AG10803 (cell line): ENCODE results near the gene MAP2.

Experiments used
- DNase-seq: peaks from one replicate; pipeline ENCODE4 v3.0.0; 2010; ENCODE audit warnings: low read depth
- H3K4me3 ChIP-seq: 2 replicates; pipeline ENCODE4 v1.5.1; 2011; ENCODE audit warnings: mild to moderate bottlenecking, low read length, control low read depth
- CTCF ChIP-seq: conservative IDR thresholded peaks from 2 replicates; pipeline ENCODE4 v1.5.1; 2011; ENCODE audit warnings: mild to moderate bottlenecking, low read length, control low read depth, inconsistent platforms

Gene MAP2

GRCh38 chr2:209661286-209661894 lies 237.5 kb downstream of the MAP2 start:
- no peak overlapping the region for H3K4me3 ChIP-seq
- no peak for TF ChIP-seq CTCF
- no peak for DNase-seq

GRCh38 chr2:209662021-209662420 lies 238.2 kb downstream of the MAP2 start:
- TF ChIP-seq CTCF, result no peak
- DNase-seq, result no peak
- no peak overlapping the region for H3K4me3 ChIP-seq

GRCh38 chr2:209663139-209663538 lies 239.3 kb downstream of the MAP2 start:
- DNase-seq, result no peak
- no peak overlapping the region for H3K4me3 ChIP-seq

GRCh38 chr2:209663656-209664055 lies 239.8 kb downstream of the MAP2 start:
- TF ChIP-seq CTCF, result no peak
- DNase-seq, result no peak
- H3K4me3 ChIP-seq, result no peak overlapping the region

More at GRCh38 chr2:209663139-209663538, 239.3 kb downstream of the MAP2 start:
- TF ChIP-seq CTCF, result no peak

- no peak for DNase-seq
- H3K4me3 ChIP-seq, result no peak overlapping the region
- no peak for TF ChIP-seq CTCF
These were observed 242.4 kb downstream of the MAP2 start for GRCh38 chr2:209666296-209666695.

GRCh38 chr2:209671020-209671680 lies 247.3 kb downstream of the MAP2 start:
- H3K4me3 ChIP-seq, result no peak overlapping the region
- TF ChIP-seq CTCF, result no peak
- DNase-seq, result no peak

- DNase-seq, result no peak
These were observed 250.0 kb downstream of the MAP2 start for GRCh38 chr2:209673811-209674210.

More at GRCh38 chr2:209673811-209674210, 250.0 kb downstream of the MAP2 start:
- H3K4me3 ChIP-seq, result no peak overlapping the region
- TF ChIP-seq CTCF, result no peak
